Measurements from ENCODE around the gene C22orf23.

- TF ChIP-seq CTCF (IDR thresholded peaks at IDR 0.05) (no peak), POLR2A (IDR thresholded peaks at IDR 0.05) (no peak), EP300 (IDR thresholded peaks at IDR 0.05) (no peak)
These were observed 40.1 kb downstream of the C22orf23 start for GRCh38 chr22:37913233-37913721.

Measured in suprapubic skin (tissue), 3 donors.